IMR-90 (cell line): ENCODE measurements around the gene ARPC2. TPM values are rescaled to one million over a fixed set of nuclear protein-coding genes. Genes with fewer than 3 reads are reported as not detected.

Experiments
- ATAC-seq: fragments of 200-7000 bp; cut with Tn5 transposase; 2 replicates; pipeline ENCODE4 v1.9.1; 2020; ENCODE audit warnings: low read depth, mild to moderate bottlenecking, moderate library complexity
- BruUV-seq: library from RNA; stranded (reverse); fragments of 400-500 nt; replicated peaks from 2 replicates; lab custom pipeline; 2021; lab: Mats Ljungman, UMichigan
- CTCF ChIA-PET: fragments of 300-600 bp; formaldehyde crosslinking; extraction: SDS; loops from one replicate; lab custom pipeline; 2021; ENCODE audit warnings: antibody characterized with exemption; lab: Yijun Ruan, JAX
- POLR2A ChIA-PET: fragments of 300-600 bp; sonication (Branson Sonifier 250); formaldehyde crosslinking; loops from one replicate; lab custom pipeline; 2022; ENCODE audit warnings: antibody characterized with exemption; ENCODE audit not compliant: unreplicated experiment; lab: Charles Lee
- DNase-seq: peaks from one replicate; pipeline ENCODE4 v3.0.0; 2013
- H2AFZ ChIP-seq: replicated peaks from 2 replicates; pipeline ENCODE3; 2013; ENCODE audit warnings: low read length, mild to moderate bottlenecking; ENCODE audit not compliant: poor library complexity
- H2AK5ac ChIP-seq: 2 replicates; pipeline ENCODE4 v1.6.1; 2013; ENCODE audit warnings: low read depth, low read length, inconsistent platforms
- H2AK9ac ChIP-seq: replicated peaks from 2 replicates; pipeline ENCODE3; 2013; ENCODE audit warnings: mild to moderate bottlenecking, low read depth, low read length, moderate library complexity; ENCODE audit not compliant: poor library complexity
- H2BK120ac ChIP-seq: 2 replicates; pipeline ENCODE4 v1.6.1; 2013; ENCODE audit warnings: low read depth, low read length, inconsistent platforms
- H2BK15ac ChIP-seq: 3 replicates; pipeline ENCODE4 v1.6.1; 2013; ENCODE audit warnings: low read depth, low read length, inconsistent platforms
- H2BK20ac ChIP-seq: 2 replicates; pipeline ENCODE4 v1.6.1; 2013; ENCODE audit warnings: low read depth, mild to moderate bottlenecking, inconsistent platforms, low read length, moderate library complexity
- H2BK5ac ChIP-seq: 2 replicates; pipeline ENCODE4 v1.6.1; 2013; ENCODE audit warnings: mild to moderate bottlenecking, low read depth, low read length, inconsistent platforms; ENCODE audit not compliant: poor library complexity, severe bottlenecking
- H3K14ac ChIP-seq: replicated peaks from 2 replicates; pipeline ENCODE4 v1.6.1; 2013; ENCODE audit warnings: low read depth, low read length, inconsistent platforms
- H3K18ac ChIP-seq: 2 replicates; pipeline ENCODE4 v1.6.1; 2013; ENCODE audit warnings: low read depth, low read length, control low read depth
- H3K23ac ChIP-seq: 2 replicates; pipeline ENCODE4 v1.6.1; 2013; ENCODE audit warnings: low read depth, low read length, inconsistent platforms
- H3K27ac ChIP-seq: 2 replicates; pipeline ENCODE4 v1.5.1; 2013; ENCODE audit warnings: mild to moderate bottlenecking, control low read depth, low read length; ENCODE audit not compliant: insufficient read depth
- H3K27me3 ChIP-seq: 2 replicates; pipeline ENCODE4 v1.6.1; 2013; ENCODE audit warnings: low read length; ENCODE audit not compliant: control insufficient read depth, insufficient read depth
- H3K36me3 ChIP-seq: 2 replicates; pipeline ENCODE4 v1.6.1; 2013; ENCODE audit warnings: low read length, mixed read lengths; ENCODE audit not compliant: control insufficient read depth, insufficient read depth
- H3K4ac ChIP-seq: 2 replicates; pipeline ENCODE4 v1.6.1; 2013; ENCODE audit warnings: low read depth, low read length, inconsistent platforms
- H3K4me1 ChIP-seq: 2 replicates; pipeline ENCODE4 v1.6.1; 2013; ENCODE audit warnings: low read length, mixed read lengths; ENCODE audit not compliant: control insufficient read depth, insufficient read depth
- H3K4me2 ChIP-seq: 2 replicates; pipeline ENCODE4 v1.6.1; 2013; ENCODE audit warnings: low read depth, mild to moderate bottlenecking, control low read depth, low read length, moderate library complexity
- H3K4me3 ChIP-seq: 2 replicates; pipeline ENCODE4 v1.5.1; 2013; ENCODE audit warnings: low read depth, mild to moderate bottlenecking, control low read depth, low read length, moderate library complexity; ENCODE audit not compliant: insufficient read depth
- H3K56ac ChIP-seq: 2 replicates; pipeline ENCODE4 v1.6.1; 2013; ENCODE audit warnings: low read length, inconsistent platforms; ENCODE audit not compliant: insufficient read depth; ENCODE audit errors: extremely low read depth
- H3K79me1 ChIP-seq, 2 experiments: 2 replicates each; pipeline ENCODE4 v1.6.1; 2013; ENCODE audit warnings: low read length in 2 of 2, inconsistent platforms in 1 of 2, low read depth in 1 of 2
- H3K9ac ChIP-seq: 2 replicates; pipeline ENCODE4 v1.6.1; 2013; ENCODE audit warnings: low read depth, low read length, control low read depth
- H3K9me1 ChIP-seq: 2 replicates; pipeline ENCODE4 v1.6.1; 2013; ENCODE audit warnings: low read length, inconsistent platforms; ENCODE audit not compliant: insufficient read depth
- H3K9me3 ChIP-seq: 2 replicates; pipeline ENCODE4 v1.6.1; 2013; ENCODE audit warnings: low read length; ENCODE audit not compliant: control insufficient read depth, insufficient read depth
- H4K20me1 ChIP-seq: 2 replicates; pipeline ENCODE4 v1.6.1; 2013; ENCODE audit warnings: low read length, inconsistent platforms; ENCODE audit not compliant: insufficient read depth
- H4K5ac ChIP-seq: 2 replicates; pipeline ENCODE4 v1.6.1; 2013; ENCODE audit warnings: mild to moderate bottlenecking, low read depth, low read length, control low read depth
- H4K8ac ChIP-seq, 2 experiments: 2 replicates each; pipeline ENCODE4 v1.6.1; 2013; ENCODE audit warnings: low read depth in 2 of 2, low read length in 2 of 2, control low read depth in 1 of 2, inconsistent platforms in 1 of 2
- H4K91ac ChIP-seq: 2 replicates; pipeline ENCODE4 v1.6.1; 2013; ENCODE audit warnings: low read depth, low read length, inconsistent platforms; ENCODE audit not compliant: insufficient read depth
- BHLHE40 ChIP-seq: fragments of 150-350 bp; IDR thresholded peaks from 2 replicates; pipeline ENCODE4 v1.6.1; 2016; ENCODE audit warnings: mild to moderate bottlenecking, low read depth, low read length
- CEBPB ChIP-seq: IDR thresholded peaks from 2 replicates; pipeline ENCODE4 v1.6.1; 2012; ENCODE audit warnings: low read depth, low read length, improper control_type of control experiment
- CHD1 ChIP-seq: IDR thresholded peaks from 2 replicates; pipeline ENCODE4 v1.6.1; 2012; ENCODE audit warnings: low read depth, low read length, improper control_type of control experiment
- FOS ChIP-seq: fragments of 150-350 bp; IDR thresholded peaks from 2 replicates; pipeline ENCODE4 v1.6.1; 2016; ENCODE audit warnings: low read depth, low read length
- MAFK ChIP-seq: IDR thresholded peaks from 2 replicates; pipeline ENCODE4 v1.6.1; 2012; ENCODE audit warnings: low read depth, low read length, improper control_type of control experiment
- MAZ ChIP-seq: IDR thresholded peaks from 2 replicates; pipeline ENCODE4 v1.6.1; 2012; ENCODE audit warnings: low read depth, mild to moderate bottlenecking, low read length, improper control_type of control experiment, moderate library complexity, borderline replicate concordance
- MXI1 ChIP-seq: IDR thresholded peaks from 2 replicates; pipeline ENCODE4 v1.6.1; 2012; ENCODE audit warnings: low read depth, mild to moderate bottlenecking, low read length, moderate library complexity, borderline replicate concordance
- NFE2L2 ChIP-seq: fragments of 150-350 bp; IDR thresholded peaks from 2 replicates; pipeline ENCODE4 v1.6.1; 2016; ENCODE audit warnings: low read depth, mild to moderate bottlenecking, low read length
- POLR2A ChIP-seq: IDR thresholded peaks from 2 replicates; pipeline ENCODE4 v1.6.1; 2012; ENCODE audit warnings: mild to moderate bottlenecking, low read depth, low read length
- RAD21 ChIP-seq: IDR thresholded peaks from 2 replicates; pipeline ENCODE4 v1.6.1; 2012; ENCODE audit warnings: low read length, improper control_type of control experiment
- RFX5 ChIP-seq: IDR thresholded peaks from 2 replicates; pipeline ENCODE4 v1.8.0; 2012; ENCODE audit warnings: low read depth, mild to moderate bottlenecking, low read length, moderate library complexity
- SMC3 ChIP-seq: fragments of 150-350 bp; IDR thresholded peaks from 2 replicates; pipeline ENCODE4 v1.6.1; 2016; ENCODE audit warnings: low read depth, mild to moderate bottlenecking, antibody characterized with exemption, low read length, moderate library complexity
- WGBS, 2 experiments: methylation state at CpG; one replicate each; pipeline versions ENCODE4 v1.1.5 to v1.1.7; 2013; ENCODE audit warnings: missing lambda C conversion rate in 2 of 2; ENCODE audit not compliant: insufficient read length in 1 of 2; ENCODE audit errors: extremely low coverage in 2 of 2; 5-methylcytosine and 5-hydroxymethylcytosine counted together
- dilution Hi-C: fragments of 300-500 bp; cut with HindIII; formaldehyde crosslinking; loops from one replicate; pipeline ENCODE4 v1.14.3; 2018; ENCODE audit warnings: low sequenced_read_pairs; ENCODE audit not compliant: unreplicated experiment
- in situ Hi-C: fragments of 300-500 bp; cut with MboI; formaldehyde crosslinking; loops from 3 replicates; pipeline ENCODE4 v1.14.3; 2019; ENCODE audit warnings: low sequenced_read_pairs, inconsistent platforms, mixed read lengths
- intact Hi-C: fragments of 100-400 bp; cut with micrococcal nuclease; formaldehyde crosslinking; loops from 2 replicates; pipeline ENCODE4 v1.10.0; 2022
- polyA plus RNA-seq, 3 experiments: library from polyadenylated mRNA; depleted of rRNA; stranded (reverse); fragments of >200 nt; gene quantifications; 2 replicates each; pipeline ENCODE4 v1.2.3, GENCODE V29; 2012; ENCODE audit warnings: low replicate concordance in 1 of 3
- total RNA-seq: library from RNA; depleted of rRNA; stranded (reverse); fragments of >200 nt; gene quantifications from 2 replicates; pipeline ENCODE4 v1.2.3, GENCODE V29; 2012
- TF ChIP-seq, protein P1 (sequence below): conservative IDR thresholded peaks from 2 replicates; pipeline ENCODE4 v1.5.1; 2012; ENCODE audit warnings: mild to moderate bottlenecking, low read depth, low read length, improper control_type of control experiment

The ARPC2 gene
- total and polyA plus RNA-seq, 2 of the 4 experiments (the other 2 are of a cell fraction) = 561 to 635 TPM

GRCh38 chr2:218260166-218260565 is 43.2 kb downstream of the ARPC2 start (continued):
- TF ChIP-seq, protein P1, sequence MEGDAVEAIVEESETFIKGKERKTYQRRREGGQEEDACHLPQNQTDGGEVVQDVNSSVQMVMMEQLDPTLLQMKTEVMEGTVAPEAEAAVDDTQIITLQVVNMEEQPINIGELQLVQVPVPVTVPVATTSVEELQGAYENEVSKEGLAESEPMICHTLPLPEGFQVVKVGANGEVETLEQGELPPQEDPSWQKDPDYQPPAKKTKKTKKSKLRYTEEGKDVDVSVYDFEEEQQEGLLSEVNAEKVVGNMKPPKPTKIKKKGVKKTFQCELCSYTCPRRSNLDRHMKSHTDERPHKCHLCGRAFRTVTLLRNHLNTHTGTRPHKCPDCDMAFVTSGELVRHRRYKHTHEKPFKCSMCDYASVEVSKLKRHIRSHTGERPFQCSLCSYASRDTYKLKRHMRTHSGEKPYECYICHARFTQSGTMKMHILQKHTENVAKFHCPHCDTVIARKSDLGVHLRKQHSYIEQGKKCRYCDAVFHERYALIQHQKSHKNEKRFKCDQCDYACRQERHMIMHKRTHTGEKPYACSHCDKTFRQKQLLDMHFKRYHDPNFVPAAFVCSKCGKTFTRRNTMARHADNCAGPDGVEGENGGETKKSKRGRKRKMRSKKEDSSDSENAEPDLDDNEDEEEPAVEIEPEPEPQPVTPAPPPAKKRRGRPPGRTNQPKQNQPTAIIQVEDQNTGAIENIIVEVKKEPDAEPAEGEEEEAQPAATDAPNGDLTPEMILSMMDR = no peak

GRCh38 chr2:218260742-218261422 is 43.9 kb downstream of the ARPC2 start, which contains the start of gene GPBAR1:
GPBAR1 (plus strand) TSS chr2:218261015; CDS start chr2:218262725, 1,710 bp downstream.
- Histone ChIP-seq H3K27ac (no peak within 1 kb of the TSS), H4K5ac (no peak within 1 kb of the TSS), H3K79me1 (peaks cover 0 to 3% of the 10 kb centered on the region in 2 experiments; a peak in 1 of 4 replicates), H3K9ac (no peak within 1 kb of the TSS), H3K36me3 (peaks cover 29% of the 10 kb centered on the region), H2BK5ac (no peak within 1 kb of the TSS), H4K20me1 (peaks cover 7% of the 10 kb centered on the region; the same call in 1 of the 2 replicates), H3K4ac (peak within 1 kb of the TSS; percentile 48), H4K8ac (no peak within 1 kb of the TSS), H3K23ac (no peak within 1 kb of the TSS; the same call in 1 of the 2 replicates), H3K4me3 (no peak within 1 kb of the TSS), H3K18ac (no peak within 1 kb of the TSS), H3K27me3 (no peaks in the 10 kb centered on the region), H3K9me3 (no peaks in the 10 kb centered on the region), H3K9me1 (no peaks in the 10 kb centered on the region; the same call in 1 of the 2 replicates), H2BK15ac (no peak within 1 kb of the TSS), H3K4me2 (no peak within 1 kb of the TSS), H2AK9ac (peak within 1 kb of the TSS; percentile 34), H3K56ac (no peak within 1 kb of the TSS), H2AK5ac (no peak within 1 kb of the TSS), H4K91ac (no peak within 1 kb of the TSS), H3K4me1 (peaks cover 12% of the 10 kb centered on the region), H2BK20ac (no peak within 1 kb of the TSS), H3K14ac (no peak within 1 kb of the TSS), H2AFZ (no peak within 1 kb of the TSS), H2BK120ac (no peak within 1 kb of the TSS)
- ChIA-PET POLR2A (no interaction called here), CTCF (no interaction called here)
- WGBS, 2 experiments = 87% methylated on average over 3 of the region's 10 CpGs; no CpG with 5 or more reads in 1 of the 2 experiments
- in situ Hi-C loops (no loop called here), intact Hi-C loops (no loop called here), dilution Hi-C loops (no loop called here)
- no peak for DNase-seq
- no TSS peak for BruUV-seq
- no peak for ATAC-seq
- no peak for TF ChIP-seq POLR2A
- no peak for TF ChIP-seq RAD21
- TF ChIP-seq RFX5 = no peak
- TF ChIP-seq, protein P1 = no peak
- TF ChIP-seq SMC3 = no peak
- no peak for TF ChIP-seq MXI1
- no peak for TF ChIP-seq NFE2L2
- no peak for TF ChIP-seq CEBPB
- TF ChIP-seq BHLHE40 = no peak
- no peak for TF ChIP-seq FOS
- no peak for TF ChIP-seq CHD1
- no peak for TF ChIP-seq MAZ
- no peak for TF ChIP-seq MAFK
